PC-3 (cell line): ENCODE data around the gene CCSER2.

ENCODE experiments used
- EZH2 ChIP-seq: fragments of 300-600 bp; sonication (generic); IDR thresholded peaks from one replicate; pipeline ENCODE4 v1.6.1; 2017; ENCODE audit warnings: antibody characterized with exemption, mild to moderate bottlenecking, low read length; ENCODE audit not compliant: unreplicated experiment
- EZH2phosphoT487 ChIP-seq: fragments of 300-600 bp; sonication (generic); IDR thresholded peaks from 2 replicates; pipeline ENCODE4 v1.6.1; 2018; ENCODE audit warnings: mild to moderate bottlenecking, antibody characterized with exemption, low read length, borderline replicate concordance
- TF ChIP-seq, protein P1 (sequence below): fragments of 300-600 bp; sonication (generic); conservative IDR thresholded peaks from 2 replicates; pipeline ENCODE4 v1.5.1; 2017; ENCODE audit warnings: antibody characterized with exemption, low read depth, mild to moderate bottlenecking, low read length

DNA sequence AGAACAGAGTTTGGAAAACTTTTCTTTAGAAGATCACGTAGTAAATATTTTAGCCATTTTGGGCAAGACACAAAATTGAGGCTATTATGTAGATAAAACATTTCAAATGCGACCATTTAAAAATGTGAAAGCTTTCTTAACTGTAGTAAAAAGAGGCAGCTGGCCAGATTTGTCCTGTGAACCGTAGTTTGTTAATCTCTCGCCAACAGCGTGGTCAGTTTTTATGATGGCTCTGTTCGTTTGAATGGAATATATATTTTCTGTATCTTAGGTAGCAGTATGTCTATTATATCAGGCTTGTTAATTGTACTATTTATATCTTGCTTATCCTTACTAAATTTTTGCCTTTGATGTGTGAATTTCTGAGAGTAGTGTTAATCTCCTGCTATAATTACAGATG is 124.9 kb downstream of the CCSER2 start:
- TF ChIP-seq EZH2 (no peak), EZH2phosphoT487 (no peak)
- TF ChIP-seq, protein P1, sequence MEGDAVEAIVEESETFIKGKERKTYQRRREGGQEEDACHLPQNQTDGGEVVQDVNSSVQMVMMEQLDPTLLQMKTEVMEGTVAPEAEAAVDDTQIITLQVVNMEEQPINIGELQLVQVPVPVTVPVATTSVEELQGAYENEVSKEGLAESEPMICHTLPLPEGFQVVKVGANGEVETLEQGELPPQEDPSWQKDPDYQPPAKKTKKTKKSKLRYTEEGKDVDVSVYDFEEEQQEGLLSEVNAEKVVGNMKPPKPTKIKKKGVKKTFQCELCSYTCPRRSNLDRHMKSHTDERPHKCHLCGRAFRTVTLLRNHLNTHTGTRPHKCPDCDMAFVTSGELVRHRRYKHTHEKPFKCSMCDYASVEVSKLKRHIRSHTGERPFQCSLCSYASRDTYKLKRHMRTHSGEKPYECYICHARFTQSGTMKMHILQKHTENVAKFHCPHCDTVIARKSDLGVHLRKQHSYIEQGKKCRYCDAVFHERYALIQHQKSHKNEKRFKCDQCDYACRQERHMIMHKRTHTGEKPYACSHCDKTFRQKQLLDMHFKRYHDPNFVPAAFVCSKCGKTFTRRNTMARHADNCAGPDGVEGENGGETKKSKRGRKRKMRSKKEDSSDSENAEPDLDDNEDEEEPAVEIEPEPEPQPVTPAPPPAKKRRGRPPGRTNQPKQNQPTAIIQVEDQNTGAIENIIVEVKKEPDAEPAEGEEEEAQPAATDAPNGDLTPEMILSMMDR, result no peak
